Ishikawa (cell line): ENCODE data around the gene CNTN4.

Source experiments
- CEBPB ChIP-seq: IDR thresholded peaks from 2 replicates; pipeline ENCODE4 v1.6.1; 2012
- CREB1 ChIP-seq: IDR thresholded peaks from 2 replicates; pipeline ENCODE4 v1.6.1; 2012; ENCODE audit warnings: low read depth
- EGR1 ChIP-seq: IDR thresholded peaks from 2 replicates; pipeline ENCODE4 v1.6.1; 2012
- EP300 ChIP-seq: IDR thresholded peaks from 2 replicates; pipeline ENCODE4 v1.6.1; 2012; ENCODE audit warnings: borderline replicate concordance
- FOXM1 ChIP-seq: IDR thresholded peaks from 2 replicates; pipeline ENCODE4 v1.6.1; 2012; ENCODE audit warnings: low read depth, borderline replicate concordance
- MAX ChIP-seq: IDR thresholded peaks from 2 replicates; pipeline ENCODE4 v1.6.1; 2012
- NFIC ChIP-seq: IDR thresholded peaks from 2 replicates; pipeline ENCODE4 v1.6.1; 2012
- RAD21 ChIP-seq: IDR thresholded peaks from 2 replicates; pipeline ENCODE4 v1.6.1; 2012; ENCODE audit warnings: low read depth
- REST ChIP-seq: IDR thresholded peaks from 2 replicates; pipeline ENCODE4 v1.6.1; 2012; ENCODE audit warnings: low read depth, mild to moderate bottlenecking
- TAF1 ChIP-seq: IDR thresholded peaks from 2 replicates; pipeline ENCODE4 v1.6.1; 2012; ENCODE audit warnings: low read depth, mild to moderate bottlenecking
- TCF12 ChIP-seq: IDR thresholded peaks from 2 replicates; pipeline ENCODE4 v1.6.1; 2012; ENCODE audit warnings: low read depth
- TEAD4 ChIP-seq: IDR thresholded peaks from 2 replicates; pipeline ENCODE4 v1.6.1; 2012
- USF1 ChIP-seq: IDR thresholded peaks from 2 replicates; pipeline ENCODE4 v1.6.1; 2012
- YY1 ChIP-seq: IDR thresholded peaks from 2 replicates; pipeline ENCODE4 v1.6.1; 2012; ENCODE audit warnings: low read depth
- ZBTB7A ChIP-seq: IDR thresholded peaks from 2 replicates; pipeline ENCODE4 v1.6.1; 2012; ENCODE audit warnings: low read depth

Gene CNTN4

GRCh38 chr3:2517500-2518172, 419.0 kb downstream of the CNTN4 start:
- TF ChIP-seq TAF1 (no peak), RAD21 (no peak), USF1 (no peak), ZBTB7A (no peak), FOXM1 (no peak)

GRCh38 chr3:2523281-2523836, 424.7 kb downstream of the CNTN4 start:
- TF ChIP-seq EGR1 (no peak), TCF12 (no peak), YY1 (no peak), TEAD4 (no peak), RAD21 (no peak), EP300 (no peak), CREB1 (no peak), NFIC (no peak), USF1 (no peak), FOXM1 (no peak), ZBTB7A (no peak), MAX (no peak)

- no peak for TF ChIP-seq ZBTB7A
Observed at GRCh38 chr3:2525968-2526367, 427.3 kb downstream of the CNTN4 start.

GRCh38 chr3:2526926-2527325, 428.3 kb downstream of the CNTN4 start:
- TF ChIP-seq CREB1: no peak
- TF ChIP-seq NFIC: no peak
- no peak for TF ChIP-seq TCF12
- no peak for TF ChIP-seq USF1
- no peak for TF ChIP-seq EP300
- TF ChIP-seq ZBTB7A: no peak
- TF ChIP-seq FOXM1: no peak

GRCh38 chr3:2535206-2535605, 436.5 kb downstream of the CNTN4 start:
- TF ChIP-seq NFIC: no peak
- no peak for TF ChIP-seq FOXM1
- TF ChIP-seq EGR1: no peak
- no peak for TF ChIP-seq CREB1
- no peak for TF ChIP-seq YY1
- TF ChIP-seq TEAD4: no peak
- no peak for TF ChIP-seq MAX
- TF ChIP-seq ZBTB7A: no peak
- TF ChIP-seq USF1: no peak
- TF ChIP-seq TAF1: no peak
- no peak for TF ChIP-seq REST
- no peak for TF ChIP-seq RAD21
- no peak for TF ChIP-seq CEBPB
- TF ChIP-seq EP300: no peak

GRCh38 chr3:2536575-2536974, 437.9 kb downstream of the CNTN4 start:
- TF ChIP-seq EGR1 (no peak), FOXM1 (no peak), TAF1 (no peak), CREB1 (no peak), ZBTB7A (no peak)

- no peak for TF ChIP-seq REST
- TF ChIP-seq MAX: no peak
- TF ChIP-seq YY1: no peak
- no peak for TF ChIP-seq TAF1
- TF ChIP-seq EGR1: no peak
- TF ChIP-seq USF1: no peak
- TF ChIP-seq FOXM1: no peak
- no peak for TF ChIP-seq CREB1
Observed at GRCh38 chr3:2540115-2540514, 441.4 kb downstream of the CNTN4 start.
